ENCODE data around the gene COX18.

DNA sequence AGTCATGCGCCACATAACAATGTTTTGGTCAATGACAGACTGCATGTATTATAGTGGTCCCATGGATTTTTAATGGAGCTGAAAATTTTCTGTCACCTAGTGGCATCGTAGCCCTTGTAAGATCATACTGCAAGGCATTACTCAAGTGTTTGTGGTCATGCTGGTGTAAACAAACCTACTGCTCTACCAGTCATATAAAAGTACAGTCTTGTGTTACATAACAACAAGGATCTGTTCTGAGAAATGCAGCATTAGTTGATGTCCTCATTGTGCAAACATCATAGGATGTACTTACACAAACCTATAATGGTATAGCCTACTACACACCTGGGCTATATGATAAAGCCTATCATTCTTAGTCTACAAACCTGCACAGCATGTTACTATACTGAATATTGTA is 34.6 kb downstream of the COX18 start:
- TF ChIP-seq, protein P1, sequence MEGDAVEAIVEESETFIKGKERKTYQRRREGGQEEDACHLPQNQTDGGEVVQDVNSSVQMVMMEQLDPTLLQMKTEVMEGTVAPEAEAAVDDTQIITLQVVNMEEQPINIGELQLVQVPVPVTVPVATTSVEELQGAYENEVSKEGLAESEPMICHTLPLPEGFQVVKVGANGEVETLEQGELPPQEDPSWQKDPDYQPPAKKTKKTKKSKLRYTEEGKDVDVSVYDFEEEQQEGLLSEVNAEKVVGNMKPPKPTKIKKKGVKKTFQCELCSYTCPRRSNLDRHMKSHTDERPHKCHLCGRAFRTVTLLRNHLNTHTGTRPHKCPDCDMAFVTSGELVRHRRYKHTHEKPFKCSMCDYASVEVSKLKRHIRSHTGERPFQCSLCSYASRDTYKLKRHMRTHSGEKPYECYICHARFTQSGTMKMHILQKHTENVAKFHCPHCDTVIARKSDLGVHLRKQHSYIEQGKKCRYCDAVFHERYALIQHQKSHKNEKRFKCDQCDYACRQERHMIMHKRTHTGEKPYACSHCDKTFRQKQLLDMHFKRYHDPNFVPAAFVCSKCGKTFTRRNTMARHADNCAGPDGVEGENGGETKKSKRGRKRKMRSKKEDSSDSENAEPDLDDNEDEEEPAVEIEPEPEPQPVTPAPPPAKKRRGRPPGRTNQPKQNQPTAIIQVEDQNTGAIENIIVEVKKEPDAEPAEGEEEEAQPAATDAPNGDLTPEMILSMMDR (IDR thresholded peaks at IDR 0.05; ENCODE audit: poor library complexity) = no peak
- TF ChIP-seq EZH2 (IDR thresholded peaks at IDR 0.05; ENCODE audit: borderline replicate concordance) (no peak), EZH2phosphoT487 (IDR thresholded peaks at IDR 0.05; ENCODE audit: low read depth, severe bottlenecking, unreplicated experiment) (no peak)

Data from hepatocyte (in vitro differentiated cells).